CD8-positive, alpha-beta memory T cell (primary cell): ENCODE results near the gene CCDC102A. TPM values are rescaled to one million over a fixed set of nuclear protein-coding genes. Genes with fewer than 3 reads are reported as not detected.

ENCODE experiments used
- CTCF ChIA-PET: fragments of 350-600 bp; sonication (Branson Sonifier 250); formaldehyde crosslinking; loops from one replicate; lab custom pipeline; 2021; ENCODE audit warnings: antibody characterized with exemption; lab: Charles Lee
- POLR2A ChIA-PET: fragments of 350-600 bp; sonication (Branson Sonifier 250); formaldehyde crosslinking; loops from one replicate; lab custom pipeline; 2021; ENCODE audit warnings: antibody characterized with exemption; lab: Charles Lee
- DNase-seq, 5 donors: peaks; one replicate each; pipeline versions ENCODE4 v3.0.0 to v3.0.0-alpha.2; 2020 to 2022; ENCODE audit warnings: mixed read lengths in 1 of 5
- H3K27ac ChIP-seq: one replicate; pipeline ENCODE4 v1.7.0; 2013; ENCODE audit warnings: low read depth, mild to moderate bottlenecking, low read length, moderate library complexity
- H3K27me3 ChIP-seq: 2 replicates; pipeline ENCODE4 v1.7.0; 2013; ENCODE audit warnings: low read length, mild to moderate bottlenecking; ENCODE audit not compliant: insufficient read depth, poor library complexity, severe bottlenecking
- H3K36me3 ChIP-seq: 2 replicates; pipeline ENCODE4 v1.7.0; 2013; ENCODE audit warnings: mild to moderate bottlenecking, low read length, moderate library complexity; ENCODE audit not compliant: insufficient read depth
- H3K4me1 ChIP-seq: 2 replicates; pipeline ENCODE4 v1.7.0; 2013; ENCODE audit warnings: mild to moderate bottlenecking, low read length, moderate library complexity; ENCODE audit not compliant: insufficient read depth
- H3K4me3 ChIP-seq: 2 replicates; pipeline ENCODE4 v1.7.0; 2013; ENCODE audit warnings: mild to moderate bottlenecking, low read length
- H3K9me3 ChIP-seq: 2 replicates; pipeline ENCODE4 v1.7.0; 2013; ENCODE audit warnings: mild to moderate bottlenecking, low read length
- H3K27ac Mint-ChIP-seq, 8 donors: one replicate each; pipeline ENCODE4 v1.8.0; 2020 to 2021; ENCODE audit warnings: mixed read lengths in 8 of 8, mild to moderate bottlenecking in 6 of 8, inconsistent platforms in 3 of 8, moderate library complexity in 3 of 8
- H3K27me3 Mint-ChIP-seq, 2 donors: one replicate each; pipeline ENCODE4 v1.8.0; 2020 to 2021; ENCODE audit warnings: mixed read lengths in 2 of 2, mild to moderate bottlenecking in 1 of 2, moderate library complexity in 1 of 2
- H3K36me3 Mint-ChIP-seq, 3 donors: one replicate each; pipeline ENCODE4 v1.8.0; 2020 to 2021; ENCODE audit warnings: mixed read lengths in 3 of 3, inconsistent platforms in 1 of 3, mild to moderate bottlenecking in 1 of 3
- H3K4me1 Mint-ChIP-seq, 3 donors: one replicate each; pipeline ENCODE4 v1.8.0; 2020 to 2021; ENCODE audit warnings: mixed read lengths in 3 of 3, inconsistent platforms in 1 of 3, mild to moderate bottlenecking in 1 of 3
- H3K4me3 Mint-ChIP-seq, 7 donors: one replicate each; pipeline ENCODE4 v1.8.0; 2020 to 2021; ENCODE audit warnings: mixed read lengths in 7 of 7, mild to moderate bottlenecking in 6 of 7, moderate library complexity in 4 of 7, inconsistent platforms in 2 of 7
- H3K9me3 Mint-ChIP-seq, 5 donors: one replicate each; pipeline ENCODE4 v1.8.0; 2020 to 2022; ENCODE audit warnings: mixed read lengths in 5 of 5, mild to moderate bottlenecking in 3 of 5, moderate library complexity in 2 of 5, inconsistent platforms in 1 of 5
- polyA plus RNA-seq: library from polyadenylated mRNA; unstranded; fragments of 300-500 nt; fragmentation: Illumina TruSeq; gene quantifications from one replicate; pipeline ENCODE4 v1.2.3, GENCODE V29; 2021
- total RNA-seq, 2 experiments: library from RNA; stranded (reverse); gene quantifications; one replicate each; pipeline ENCODE4 v1.2.3, GENCODE V29; 2021

CCDC102A gene
- total and polyA plus RNA-seq, 3 experiments from 2014 or later = 22.6 to 28.1 (median 27.0) TPM

DNA sequence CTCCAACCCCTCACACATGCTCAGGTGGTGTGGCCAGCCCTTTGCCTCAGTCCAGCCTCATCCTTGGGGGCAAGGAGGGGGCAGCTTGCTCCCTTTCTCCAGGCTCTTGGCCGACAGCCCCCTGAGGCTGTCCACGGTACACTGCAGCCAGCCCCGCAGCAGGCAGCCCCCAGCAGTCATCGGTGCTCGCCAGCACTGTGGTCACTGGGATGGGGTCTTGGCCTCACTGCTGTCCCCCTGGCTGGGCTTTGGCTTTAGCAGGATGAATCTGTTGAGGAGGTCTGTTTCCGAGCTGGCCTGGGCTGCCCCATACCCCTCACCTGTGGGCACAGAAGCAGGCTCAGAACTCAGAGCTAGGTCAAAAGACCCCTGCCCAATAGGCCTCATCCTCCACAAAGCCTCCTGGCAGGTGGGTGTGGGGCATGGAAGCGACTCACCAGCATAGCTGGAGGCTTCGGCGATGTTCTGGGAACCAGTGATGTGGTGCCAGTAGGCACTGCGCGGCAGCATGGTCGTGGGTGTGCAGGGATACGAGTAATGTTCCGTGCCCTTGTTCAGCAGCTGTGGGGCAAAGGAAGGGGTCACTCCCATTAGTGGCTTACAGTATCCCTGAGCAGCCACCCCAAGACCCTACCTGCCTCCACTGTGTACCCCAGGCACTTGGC is 63.1 kb downstream of the CCDC102A start:
- Histone ChIP-seq H3K36me3 (peaks cover 25% of the 10 kb centered on the region), H3K27me3 (no peaks in the 10 kb centered on the region), H3K27ac (no peak overlapping the region), H3K4me3 (no peak overlapping the region), H3K9me3 (no peaks in the 10 kb centered on the region), H3K4me1 (peaks cover 16% of the 10 kb centered on the region)
- Mint-ChIP-seq H3K4me3 (no peak overlapping the region), H3K27ac (peak overlapping the region in 2 of 8 donors; percentile 60 to 66), H3K4me1 (peaks cover 7 to 21% (median 8%) of the 10 kb centered on the region in 3 donors), H3K27me3 (no peaks in the 10 kb centered on the region), H3K36me3 (peaks cover 0 to 44% (median 3%) of the 10 kb centered on the region in 3 donors), H3K9me3 (no peaks in the 10 kb centered on the region)
- POLR2A ChIA-PET = no interaction called here
- no peak for DNase-seq
- CTCF ChIA-PET = interaction anchor here (0.8 to 2.5 kb wide), 5 partner anchors 8 to 15 kb away, joined by 3 to 11 read pairs (median 4); partner anchors contain the start of gene DOK4

DNA sequence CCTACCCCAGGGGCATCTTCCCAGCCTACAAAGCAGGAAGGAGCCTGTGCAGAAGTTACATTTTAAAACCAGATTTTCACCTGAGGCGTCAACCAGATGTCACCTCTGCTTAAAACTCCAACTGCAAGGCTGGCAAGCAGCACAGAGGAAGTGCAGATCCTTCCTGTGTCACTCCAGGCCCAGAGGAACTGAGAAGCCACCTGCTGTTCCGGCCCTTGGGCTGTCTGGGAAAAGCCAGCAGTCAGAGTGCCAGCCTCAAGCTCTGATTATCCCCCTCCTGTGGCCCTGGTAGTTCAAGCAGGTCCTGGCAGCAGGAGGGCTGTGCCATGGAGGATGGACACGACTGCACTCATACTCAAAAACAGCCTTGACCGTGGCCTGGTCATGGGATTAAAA is 63.7 kb downstream of the CCDC102A start:
- H3K4me3 Mint-ChIP-seq = no peak overlapping the region
- H3K27ac ChIP-seq = no peak overlapping the region
- POLR2A ChIA-PET = interaction anchor here (0.5 kb wide), 1 partner anchor 9 kb away, joined by 3 read pairs; no protein-coding TSS in a partner anchor
- CTCF ChIA-PET = interaction anchor here (1.1 to 1.2 kb wide), 2 partner anchors 11 to 13 kb away, joined by 3 to 4 read pairs; partner anchors contain the start of gene DOK4
- H3K9me3 ChIP-seq = no peaks in the 10 kb centered on the region
- H3K36me3 Mint-ChIP-seq = peaks cover 0 to 51% (median 4%) of the 10 kb centered on the region in 3 donors
- H3K27me3 ChIP-seq = no peaks in the 10 kb centered on the region
- peak overlapping the region in 3 of 8 donors; percentile 60 to 73 (median 66) for H3K27ac Mint-ChIP-seq
- peaks cover 7 to 24% (median 8%) of the 10 kb centered on the region in 3 donors for H3K4me1 Mint-ChIP-seq
- no peaks in the 10 kb centered on the region for H3K9me3 Mint-ChIP-seq
- no peak overlapping the region for H3K4me3 ChIP-seq
- H3K27me3 Mint-ChIP-seq = no peaks in the 10 kb centered on the region
- H3K4me1 ChIP-seq = peaks cover 16% of the 10 kb centered on the region
- H3K36me3 ChIP-seq = peaks cover 31% of the 10 kb centered on the region
- DNase-seq = no peak

DNA sequence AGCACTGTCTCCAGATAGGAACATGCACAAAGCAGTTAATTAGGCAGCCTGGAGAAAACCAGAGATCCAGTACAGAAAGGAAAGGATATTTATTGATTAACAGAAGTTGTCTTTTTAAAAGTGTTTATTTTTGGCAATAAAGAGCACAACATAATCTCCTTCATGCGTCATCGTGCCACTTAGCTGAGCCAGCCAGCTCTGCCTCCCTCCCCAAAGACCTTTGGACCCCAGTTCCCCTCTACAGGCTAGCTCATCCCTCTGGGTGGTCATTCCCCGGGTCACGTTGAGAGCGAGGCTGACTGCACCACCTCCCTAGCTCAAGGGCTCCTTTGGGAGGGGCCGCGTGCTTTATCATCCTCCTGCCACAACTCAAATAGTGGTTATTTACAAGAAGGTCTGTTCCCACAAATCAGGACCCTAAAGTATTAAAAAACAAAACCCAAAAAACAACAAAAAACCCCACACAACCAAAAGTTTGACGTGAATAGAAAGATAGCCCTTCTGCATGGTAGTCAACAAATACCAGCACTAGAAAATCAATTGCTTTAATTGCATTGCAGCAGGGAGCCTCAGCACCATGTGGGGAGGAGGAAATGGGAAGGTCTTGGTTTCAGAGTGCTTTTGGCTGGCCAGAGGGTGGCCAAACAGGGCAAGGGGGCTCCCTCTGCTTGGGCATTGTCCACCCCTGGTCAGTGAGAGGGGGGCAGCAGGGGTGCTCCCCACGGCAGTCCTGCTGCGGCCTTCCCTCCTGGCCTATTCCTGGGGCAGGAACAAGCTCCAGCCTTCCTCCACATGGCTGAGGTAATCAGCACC is 64.3 kb downstream of the CCDC102A start:
- H3K36me3 ChIP-seq = peaks cover 33% of the 10 kb centered on the region
- Mint-ChIP-seq H3K9me3 (no peaks in the 10 kb centered on the region), H3K4me1 (peaks cover 8 to 23% (median 11%) of the 10 kb centered on the region in 3 donors), H3K4me3 (no peak overlapping the region), H3K36me3 (peaks cover 0 to 57% (median 6%) of the 10 kb centered on the region in 3 donors), H3K27ac (peak overlapping the region in 3 of 8 donors; percentile 35 to 73 (median 47)), H3K27me3 (no peaks in the 10 kb centered on the region)
- H3K4me3 ChIP-seq = no peak overlapping the region
- no peaks in the 10 kb centered on the region for H3K27me3 ChIP-seq
- peaks cover 16% of the 10 kb centered on the region for H3K4me1 ChIP-seq
- no peaks in the 10 kb centered on the region for H3K9me3 ChIP-seq
- POLR2A ChIA-PET = interaction anchor here (0.5 kb wide), 1 partner anchor 8 kb away, joined by 3 read pairs; no protein-coding TSS in a partner anchor
- CTCF ChIA-PET = interaction anchor here (0.9 to 1.2 kb wide), 3 partner anchors 12 to 48 kb away, joined by 3 to 4 read pairs (median 3); partner anchors contain the start of gene DOK4
- H3K27ac ChIP-seq = no peak overlapping the region
- no peak for DNase-seq

DNA sequence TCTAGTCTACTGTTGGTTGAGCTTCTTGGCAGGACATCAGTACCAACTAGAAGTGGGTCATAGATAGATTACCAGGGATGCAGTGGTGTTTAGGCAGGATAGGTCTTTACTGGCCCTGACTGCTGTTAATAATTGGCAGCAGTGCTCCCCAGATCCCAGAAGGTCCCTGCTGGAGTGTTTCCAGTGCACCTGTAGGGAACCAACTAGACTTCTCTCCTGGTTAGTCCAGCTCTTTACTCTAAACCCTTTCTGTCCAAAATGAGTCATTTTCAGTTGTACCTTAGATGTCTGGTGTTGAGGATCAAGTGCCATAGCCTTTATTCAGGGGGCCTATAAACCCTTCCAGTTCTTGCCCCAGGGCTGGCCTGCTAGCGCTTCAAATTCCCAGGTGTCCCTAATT is 65.2 kb downstream of the CCDC102A start:
- Mint-ChIP-seq H3K9me3 (no peaks in the 10 kb centered on the region), H3K4me1 (peaks cover 5 to 15% (median 8%) of the 10 kb centered on the region in 3 donors), H3K27me3 (no peaks in the 10 kb centered on the region), H3K36me3 (peaks cover 0 to 63% (median 6%) of the 10 kb centered on the region in 3 donors), H3K4me3 (no peak overlapping the region), H3K27ac (no peak overlapping the region)
- DNase-seq = no peak
- Histone ChIP-seq H3K36me3 (peaks cover 37% of the 10 kb centered on the region), H3K27me3 (no peaks in the 10 kb centered on the region), H3K4me1 (peaks cover 8% of the 10 kb centered on the region), H3K4me3 (no peak overlapping the region), H3K9me3 (no peaks in the 10 kb centered on the region), H3K27ac (no peak overlapping the region)
- CTCF ChIA-PET = interaction anchor here (0.9 kb wide), 2 partner anchors 9 to 49 kb away, joined by 3 read pairs; partner anchors contain the start of gene POLR2C
- POLR2A ChIA-PET = no interaction called here

DNA sequence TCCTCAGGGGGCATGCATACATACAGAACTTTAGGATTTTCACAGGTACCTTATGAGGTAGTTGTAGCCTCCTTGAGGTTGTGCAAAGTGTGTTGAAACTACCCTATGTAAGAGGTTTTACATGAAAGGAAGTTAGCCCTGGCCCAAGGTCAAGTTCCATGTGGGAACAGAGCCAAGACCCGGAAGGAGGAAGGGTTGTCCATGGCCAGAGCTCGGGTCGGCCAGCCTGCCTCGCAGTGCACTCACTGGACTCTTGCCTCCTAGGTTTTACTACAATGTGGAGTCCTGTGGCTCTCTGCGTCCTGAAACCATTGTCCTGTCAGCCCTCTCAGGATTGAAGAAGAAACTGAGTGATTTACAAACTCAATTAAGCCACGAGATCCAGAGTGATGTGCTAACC is 65.7 kb downstream of the CCDC102A start:
- H3K9me3 Mint-ChIP-seq = no peaks in the 10 kb centered on the region
- POLR2A ChIA-PET = no interaction called here
- DNase-seq = no peak

DNA sequence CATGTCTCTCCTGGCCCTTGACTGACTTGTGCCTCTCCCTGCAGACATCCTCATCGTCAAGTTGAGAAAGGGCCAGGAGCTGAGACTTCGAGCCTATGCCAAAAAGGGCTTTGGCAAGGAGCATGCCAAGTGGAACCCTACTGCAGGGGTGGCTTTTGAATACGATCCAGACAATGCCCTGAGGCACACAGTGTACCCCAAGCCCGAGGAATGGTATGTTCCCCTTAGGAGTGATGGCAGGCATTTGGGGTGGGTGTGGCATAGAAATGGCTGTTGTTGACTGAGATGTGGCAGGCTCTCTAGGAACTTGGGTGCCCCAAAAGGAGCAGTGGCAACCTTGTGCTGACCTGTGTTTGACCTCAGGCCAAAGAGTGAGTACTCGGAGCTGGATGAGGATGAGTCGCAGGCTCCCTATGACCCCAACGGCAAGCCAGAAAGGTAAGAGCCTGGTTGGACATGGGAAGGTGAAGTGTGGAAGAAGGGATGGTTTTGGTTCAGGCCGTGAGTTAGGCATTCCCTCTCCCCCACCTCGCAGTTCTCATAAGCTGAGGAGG is 66.4 kb downstream of the CCDC102A start:
- Histone ChIP-seq H3K27ac (no peak overlapping the region), H3K36me3 (peaks cover 46% of the 10 kb centered on the region), H3K27me3 (no peaks in the 10 kb centered on the region), H3K9me3 (no peaks in the 10 kb centered on the region), H3K4me1 (peaks cover under 1% of the 10 kb centered on the region), H3K4me3 (no peak overlapping the region)
- no peak for DNase-seq
- no peaks in the 10 kb centered on the region for H3K27me3 Mint-ChIP-seq
- no peaks in the 10 kb centered on the region for H3K9me3 Mint-ChIP-seq
- H3K36me3 Mint-ChIP-seq = peaks cover 0 to 75% (median 8%) of the 10 kb centered on the region in 3 donors
- CTCF ChIA-PET = no interaction called here
- POLR2A ChIA-PET = no interaction called here
- peak overlapping the region in 2 of 8 donors; percentile 33 to 73 for H3K27ac Mint-ChIP-seq
- no peak overlapping the region for H3K4me3 Mint-ChIP-seq
- peaks cover 11 to 21% (median 17%) of the 10 kb centered on the region in 3 donors for H3K4me1 Mint-ChIP-seq

More for the DNA sequence above, 65.7 kb downstream of the CCDC102A start:
- H3K4me1 ChIP-seq = peaks cover 3% of the 10 kb centered on the region
- Mint-ChIP-seq H3K4me1 (peaks cover 7 to 15% (median 10%) of the 10 kb centered on the region in 3 donors), H3K27me3 (no peaks in the 10 kb centered on the region), H3K4me3 (no peak overlapping the region), H3K36me3 (peaks cover 0 to 68% (median 8%) of the 10 kb centered on the region in 3 donors), H3K27ac (no peak overlapping the region)
- H3K27ac ChIP-seq = no peak overlapping the region
- H3K36me3 ChIP-seq = peaks cover 42% of the 10 kb centered on the region
- no peaks in the 10 kb centered on the region for H3K9me3 ChIP-seq
- no peaks in the 10 kb centered on the region for H3K27me3 ChIP-seq
- no peak overlapping the region for H3K4me3 ChIP-seq
- CTCF ChIA-PET = interaction anchor here (0.9 kb wide), 1 partner anchor 8 kb away, joined by 3 read pairs; the partner anchor contains the start of gene POLR2C

DNA sequence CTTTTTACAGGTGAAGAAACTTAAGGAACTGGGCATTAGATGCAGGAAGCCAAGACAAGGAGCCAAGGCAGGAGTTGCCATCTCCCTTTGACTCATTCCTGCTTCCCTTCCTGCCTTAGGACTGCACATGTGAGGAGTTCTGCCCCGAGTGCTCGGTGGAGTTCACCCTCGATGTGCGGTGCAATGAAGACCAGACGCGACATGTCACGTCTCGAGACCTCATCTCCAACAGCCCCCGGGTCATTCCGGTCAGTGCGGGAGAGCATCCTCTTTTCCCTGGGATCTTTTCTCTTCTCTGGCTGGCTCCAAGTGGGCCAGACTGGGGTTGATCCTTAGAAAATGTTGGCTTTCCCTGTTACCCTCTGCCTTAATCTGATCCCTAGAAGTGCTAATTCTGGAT is 67.3 kb downstream of the CCDC102A start:
- peaks cover 17 to 27% (median 24%) of the 10 kb centered on the region in 3 donors for H3K4me1 Mint-ChIP-seq
- DNase-seq = no peak
- Histone ChIP-seq H3K4me1 (peaks cover 8% of the 10 kb centered on the region), H3K36me3 (peaks cover 48% of the 10 kb centered on the region), H3K27me3 (no peaks in the 10 kb centered on the region), H3K4me3 (no peak overlapping the region), H3K27ac (no peak overlapping the region), H3K9me3 (no peaks in the 10 kb centered on the region)
- H3K27me3 Mint-ChIP-seq = no peaks in the 10 kb centered on the region
- peaks cover 0 to 83% (median 10%) of the 10 kb centered on the region in 3 donors for H3K36me3 Mint-ChIP-seq
- ChIA-PET POLR2A (no interaction called here), CTCF (no interaction called here)
- H3K9me3 Mint-ChIP-seq = no peaks in the 10 kb centered on the region
- H3K27ac Mint-ChIP-seq = no peak overlapping the region
- no peak overlapping the region for H3K4me3 Mint-ChIP-seq
